ENCODE measurements around the gene GANC.
"Not testable (repeated sequence)": the region's sequence is repeated elsewhere in the genome, so short reads cannot be mapped to it uniquely, and the experiment has no call there.

The GANC gene, protein sequence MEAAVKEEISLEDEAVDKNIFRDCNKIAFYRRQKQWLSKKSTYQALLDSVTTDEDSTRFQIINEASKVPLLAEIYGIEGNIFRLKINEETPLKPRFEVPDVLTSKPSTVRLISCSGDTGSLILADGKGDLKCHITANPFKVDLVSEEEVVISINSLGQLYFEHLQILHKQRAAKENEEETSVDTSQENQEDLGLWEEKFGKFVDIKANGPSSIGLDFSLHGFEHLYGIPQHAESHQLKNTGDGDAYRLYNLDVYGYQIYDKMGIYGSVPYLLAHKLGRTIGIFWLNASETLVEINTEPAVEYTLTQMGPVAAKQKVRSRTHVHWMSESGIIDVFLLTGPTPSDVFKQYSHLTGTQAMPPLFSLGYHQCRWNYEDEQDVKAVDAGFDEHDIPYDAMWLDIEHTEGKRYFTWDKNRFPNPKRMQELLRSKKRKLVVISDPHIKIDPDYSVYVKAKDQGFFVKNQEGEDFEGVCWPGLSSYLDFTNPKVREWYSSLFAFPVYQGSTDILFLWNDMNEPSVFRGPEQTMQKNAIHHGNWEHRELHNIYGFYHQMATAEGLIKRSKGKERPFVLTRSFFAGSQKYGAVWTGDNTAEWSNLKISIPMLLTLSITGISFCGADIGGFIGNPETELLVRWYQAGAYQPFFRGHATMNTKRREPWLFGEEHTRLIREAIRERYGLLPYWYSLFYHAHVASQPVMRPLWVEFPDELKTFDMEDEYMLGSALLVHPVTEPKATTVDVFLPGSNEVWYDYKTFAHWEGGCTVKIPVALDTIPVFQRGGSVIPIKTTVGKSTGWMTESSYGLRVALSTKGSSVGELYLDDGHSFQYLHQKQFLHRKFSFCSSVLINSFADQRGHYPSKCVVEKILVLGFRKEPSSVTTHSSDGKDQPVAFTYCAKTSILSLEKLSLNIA (N-terminal part only)

GRCh38 chr15:42272939-42273899 lies at the start of gene GANC, which contains the start of gene TMEM87A:
TSS of gene GANC (plus strand) at chr15:42273201. CDS start at chr15:42274482, 1,281 bp downstream.
TSS of gene TMEM87A (minus strand) at chr15:42273433. CDS start at chr15:42273398, 35 bp downstream.
- peak; percentile 97 for DNase-seq

- DNase-seq = no peak
Measured at GRCh38 chr15:42226648-42227047, 46.4 kb upstream of the GANC start.

- no peak for DNase-seq
Measured at GRCh38 chr15:42228036-42228435, 45.0 kb upstream of the GANC start.

GRCh38 chr15:42228981-42229380 lies 44.0 kb upstream of the GANC start:
- DNase-seq = not testable (repeated sequence)

DNA sequence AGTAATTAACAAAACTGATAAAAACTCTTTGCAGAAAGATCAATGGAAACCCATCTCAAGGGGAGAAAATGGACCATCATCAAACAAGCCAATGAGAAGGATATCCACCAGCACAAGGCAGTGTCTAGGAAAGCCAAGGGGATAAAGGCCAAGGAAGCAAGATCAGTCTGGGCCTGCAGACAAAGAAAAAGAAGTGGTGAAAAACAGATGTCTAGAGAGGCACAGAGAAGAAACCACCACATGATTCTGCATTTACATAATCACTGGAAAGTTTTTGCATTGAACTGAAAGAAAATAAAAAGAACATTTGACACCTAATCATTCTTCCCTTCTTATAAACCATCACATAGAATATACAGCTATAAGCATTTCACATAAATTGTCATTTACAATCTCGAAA lies 41.9 kb upstream of the GANC start:
- DNase-seq = no peak

DNA sequence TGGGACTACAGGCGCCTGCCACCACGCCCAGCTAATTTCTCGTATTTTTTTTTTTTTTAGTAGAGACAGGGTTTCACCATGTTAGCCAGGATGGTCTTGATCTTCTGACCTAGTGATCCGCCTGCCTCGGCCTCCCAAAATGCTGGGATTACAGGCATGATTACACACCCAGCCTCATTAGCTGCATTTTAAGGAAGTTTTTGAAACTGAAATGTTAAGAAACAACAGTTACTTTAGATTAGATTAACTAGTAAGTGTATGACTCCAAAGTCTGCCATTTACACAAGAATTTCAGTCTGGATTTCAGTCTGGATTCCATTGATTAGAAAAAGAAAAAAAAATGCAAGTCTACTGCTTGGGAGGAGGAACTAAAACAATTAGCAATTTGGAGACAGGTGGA lies 40.4 kb upstream of the GANC start:
- no peak for DNase-seq

DNA sequence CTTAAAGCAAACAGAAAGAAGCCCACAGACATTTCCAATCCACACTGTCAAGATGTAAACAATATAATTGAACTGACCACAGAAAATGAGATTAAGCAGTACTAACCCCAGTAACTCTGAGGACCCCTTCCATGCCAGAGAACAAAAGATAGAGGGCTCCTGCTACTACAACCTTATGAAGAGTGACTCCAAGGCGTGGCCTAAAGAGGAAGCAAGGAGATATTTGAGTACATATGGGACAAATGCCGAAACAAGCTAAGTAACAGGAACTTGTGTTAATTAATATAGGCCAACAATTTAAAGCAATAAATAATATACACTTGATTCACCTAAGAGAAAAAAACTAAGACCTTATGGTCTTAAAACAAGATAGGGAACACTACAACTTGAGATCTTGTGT lies 39.9 kb upstream of the GANC start:
- DNase-seq = no peak

DNA sequence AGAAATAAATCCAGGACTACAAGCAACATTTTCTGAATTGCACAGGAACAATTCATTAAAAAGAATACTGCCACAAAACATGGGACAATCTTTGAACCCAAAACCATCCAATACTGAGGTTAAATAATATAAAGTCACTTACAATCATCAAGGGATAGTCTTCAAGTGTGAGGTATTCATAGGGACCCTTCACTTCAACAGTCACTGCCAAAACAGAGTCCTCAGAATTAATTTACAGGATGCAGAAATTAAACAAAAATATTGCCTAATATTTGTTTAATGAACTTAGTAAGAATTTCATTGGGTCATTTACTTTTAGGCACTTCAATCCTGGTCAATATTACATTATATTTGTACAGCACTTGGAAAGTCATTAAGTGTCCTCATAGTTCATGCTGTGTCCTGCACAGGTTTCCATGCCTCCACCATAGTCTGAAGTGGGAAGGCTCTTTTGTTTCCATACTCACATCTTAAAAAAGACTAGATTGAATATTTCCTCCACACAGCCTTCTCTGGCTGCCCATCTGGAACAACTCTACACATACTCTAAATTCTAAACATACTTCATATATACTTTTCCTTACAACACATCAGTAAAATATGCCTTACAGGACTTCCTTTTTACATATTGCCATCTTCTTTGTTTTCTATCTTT lies 33.3 kb upstream of the GANC start:
- DNase-seq = no peak

GRCh38 chr15:42240823-42241222 lies 32.2 kb upstream of the GANC start:
- no peak for DNase-seq

DNA sequence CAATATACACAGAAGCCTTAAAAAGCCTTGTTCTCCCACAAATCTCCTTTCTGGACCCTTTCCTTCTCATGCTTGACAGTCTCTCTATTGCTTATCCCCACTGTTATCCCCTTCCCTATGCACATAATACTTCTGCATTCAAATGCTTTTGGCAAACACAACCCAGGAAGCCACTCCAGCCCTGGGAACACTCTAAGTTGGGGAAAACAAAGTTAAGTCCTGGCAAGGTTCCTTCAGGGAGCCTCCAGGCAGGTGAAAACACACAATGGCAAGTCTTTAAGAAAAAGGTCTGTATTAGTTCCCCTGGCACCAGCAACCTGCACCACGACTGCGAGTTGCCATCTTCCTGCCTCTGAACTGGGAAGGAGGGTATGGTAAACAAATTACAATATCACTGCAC lies 19.7 kb upstream of the GANC start:
- DNase-seq = no peak

DNA sequence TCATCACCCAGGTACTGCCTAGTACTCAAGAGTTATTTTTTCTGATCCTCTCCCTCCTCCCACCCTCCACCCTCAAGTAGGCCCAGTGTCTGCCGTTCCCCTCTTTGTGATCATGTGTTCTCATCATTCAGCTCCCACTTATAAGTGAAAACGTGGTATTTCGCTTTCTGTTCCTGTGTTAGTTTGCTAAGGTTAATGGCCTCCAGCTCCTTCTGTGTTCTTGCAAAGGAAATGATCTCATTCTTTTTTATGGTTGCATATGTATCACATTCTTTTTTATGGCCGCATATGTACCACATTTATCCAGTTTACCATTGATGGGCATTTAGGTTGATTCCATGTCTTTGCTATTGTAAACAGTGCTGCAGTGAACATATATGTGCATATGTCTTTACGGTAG lies 8.2 kb upstream of the GANC start:
- DNase-seq = no peak

- DNase-seq = no peak
Measured at GRCh38 chr15:42267286-42267685, 5.7 kb upstream of the GANC start.

DNA sequence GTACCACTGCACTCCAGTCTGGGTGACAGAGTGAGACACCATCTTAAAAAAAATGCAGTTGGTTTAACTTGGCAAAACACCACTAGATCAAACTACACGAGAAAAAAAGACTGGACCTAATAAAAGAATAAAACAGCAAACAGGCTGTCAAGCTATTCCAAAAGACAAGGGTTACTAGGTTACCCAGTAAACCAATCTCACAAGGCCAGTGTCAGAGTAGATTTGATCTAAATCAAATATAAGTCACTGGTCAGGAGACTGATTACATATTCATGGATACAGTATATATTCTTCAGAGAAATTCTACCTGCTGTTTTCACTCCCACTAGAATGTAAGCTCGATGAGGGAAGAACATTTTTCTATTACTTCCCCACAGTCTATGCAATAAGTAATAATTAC lies 2.5 kb upstream of the GANC start:
- no peak for DNase-seq

DNA sequence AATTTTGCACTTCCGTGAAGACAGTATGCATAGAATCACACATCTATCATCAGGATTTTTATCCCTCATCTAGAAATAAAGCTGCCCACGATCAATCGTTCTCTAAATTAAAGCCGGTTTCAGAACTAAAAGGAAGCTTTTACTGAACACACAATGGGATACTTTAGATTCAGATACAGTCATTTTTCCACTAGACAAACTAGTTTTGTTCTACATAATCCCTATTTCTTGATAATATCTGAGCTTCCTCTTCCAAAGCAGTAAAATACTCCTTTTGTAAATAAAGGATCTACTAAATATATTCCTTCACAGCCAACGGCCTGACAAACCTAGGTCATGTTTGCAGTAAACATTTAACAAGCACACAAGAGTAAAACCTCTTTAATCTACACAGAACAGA lies 2.0 kb upstream of the GANC start:
- DNase-seq = no peak

- peak; percentile 63 for DNase-seq
Measured at GRCh38 chr15:42273900-42274701, 1.1 kb downstream of the GANC start.

DNA sequence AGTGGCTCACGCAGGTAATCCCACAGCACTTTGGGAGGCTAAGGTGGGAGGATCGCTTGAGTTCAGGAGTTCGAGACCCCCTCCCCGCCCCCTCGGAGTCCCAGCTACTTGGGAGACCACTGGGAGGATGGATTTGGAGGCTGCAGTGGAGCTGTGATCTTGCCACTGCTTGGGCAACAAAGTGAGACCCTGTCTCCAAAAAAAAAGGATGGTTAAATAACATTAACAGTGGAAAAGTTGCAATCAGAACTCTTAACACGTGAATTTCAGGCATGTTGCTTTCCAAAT lies 1.6 kb downstream of the GANC start:
- no peak for DNase-seq

GRCh38 chr15:42275780-42276391 lies 2.9 kb downstream of the GANC start:
- peak; percentile 9 for DNase-seq

DNA sequence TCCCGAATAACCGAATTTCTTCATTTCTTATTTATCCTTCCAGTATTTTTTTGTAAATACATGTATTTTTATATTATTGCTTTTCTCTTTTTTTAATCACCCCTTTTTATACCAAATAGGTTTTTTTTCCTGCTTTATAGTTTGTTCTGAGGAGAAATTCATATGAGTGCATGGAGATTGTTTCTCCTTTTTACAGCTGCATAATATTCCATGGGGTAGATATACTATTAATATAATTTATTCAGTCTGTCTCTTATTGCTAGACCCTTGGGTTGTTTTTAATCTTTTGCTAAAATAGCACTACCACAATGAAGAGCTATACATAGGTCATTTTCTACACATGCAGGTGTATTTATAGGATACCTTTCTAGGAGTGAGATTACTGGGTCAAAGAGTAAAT lies 3.8 kb downstream of the GANC start:
- no peak for DNase-seq

GRCh38 chr15:42279234-42279723 lies 6.3 kb downstream of the GANC start:
- DNase-seq = no peak

- DNase-seq = no peak
Measured at GRCh38 chr15:42282344-42282743, 9.3 kb downstream of the GANC start.

DNA sequence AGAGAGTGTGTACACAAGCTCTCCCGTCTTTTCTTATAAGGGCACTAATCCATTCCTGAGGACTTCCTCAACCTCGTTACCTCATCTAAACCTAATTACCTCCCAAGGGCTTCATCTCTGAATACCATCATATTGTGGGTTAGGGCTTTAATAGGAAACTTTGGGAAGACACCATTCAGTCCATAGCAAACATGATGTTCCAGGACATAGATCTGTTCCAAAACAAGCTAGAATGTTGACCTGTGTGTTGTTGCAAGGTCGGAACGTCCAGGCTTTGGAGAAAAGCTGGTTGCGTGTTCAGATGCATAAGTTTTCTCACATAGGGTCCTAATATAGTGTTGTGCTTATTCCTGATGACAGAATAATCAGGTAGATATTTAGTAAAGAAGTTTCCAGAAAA lies 9.9 kb downstream of the GANC start:
- DNase-seq = no peak

All from CD4-positive, alpha-beta T cell treated with Interleukin-21 for 1 hour (primary cell).